Kidney glomerular epithelial cell (primary cell): ENCODE data around the gene TPD52L2.
"Not testable (repeated sequence)": the region's sequence is repeated elsewhere in the genome, so short reads cannot be mapped to it uniquely, and the experiment has no call there.

Experiments used
- DNase-seq: peaks from one replicate; lab custom pipeline; 2025; lab: John Stamatoyannopoulos, UW

The TPD52L2 gene

GRCh38 chr20:63878899-63879663 lies 14.0 kb downstream of the TPD52L2 start:
- DNase-seq = no peak

GRCh38 chr20:63880901-63881300 lies 15.8 kb downstream of the TPD52L2 start:
- DNase-seq = not testable (repeated sequence)

GRCh38 chr20:63881451-63882226 lies 16.6 kb downstream of the TPD52L2 start:
- no peak for DNase-seq

- DNase-seq = no peak
Measured at GRCh38 chr20:63882257-63883200, 17.5 kb downstream of the TPD52L2 start.

- DNase-seq = no peak
Measured at GRCh38 chr20:63883201-63883593, 18.1 kb downstream of the TPD52L2 start.

- no peak for DNase-seq
Measured at GRCh38 chr20:63884506-63885263, 19.6 kb downstream of the TPD52L2 start.

GRCh38 chr20:63885264-63886053 lies 20.4 kb downstream of the TPD52L2 start:
- no peak for DNase-seq

- no peak for DNase-seq
Measured at GRCh38 chr20:63886054-63886419, 21.0 kb downstream of the TPD52L2 start.

GRCh38 chr20:63886921-63887320 lies 21.9 kb downstream of the TPD52L2 start:
- no peak for DNase-seq

- DNase-seq = no peak
Measured at GRCh38 chr20:63889241-63890200, 24.5 kb downstream of the TPD52L2 start.

GRCh38 chr20:63890201-63890576 lies 25.1 kb downstream of the TPD52L2 start:
- DNase-seq = no peak

- no peak for DNase-seq
Measured at GRCh38 chr20:63890616-63891015, 25.5 kb downstream of the TPD52L2 start.

GRCh38 chr20:63891061-63892002 lies 26.3 kb downstream of the TPD52L2 start:
- DNase-seq = no peak

GRCh38 chr20:63892402-63892801 lies 27.3 kb downstream of the TPD52L2 start:
- no peak for DNase-seq

GRCh38 chr20:63893999-63894357 lies 28.9 kb downstream of the TPD52L2 start:
- DNase-seq = no peak

GRCh38 chr20:63894358-63895201 lies 29.5 kb downstream of the TPD52L2 start, which contains the start of gene DNAJC5:
Gene DNAJC5 (plus strand): TSS chr20:63895126. CDS start chr20:63928346, 33,220 bp downstream.
- DNase-seq = peak; percentile 85

- no peak for DNase-seq
Measured at GRCh38 chr20:63895202-63895951, 30.3 kb downstream of the TPD52L2 start.
